ENCODE results near the gene DDX54. TPM values are rescaled to one million over a fixed set of nuclear protein-coding genes. Genes with fewer than 3 reads are reported as not detected.
"Not testable (repeated sequence)": the region's sequence is repeated elsewhere in the genome, so short reads cannot be mapped to it uniquely, and the experiment has no call there.

DDX54 gene
- polyA plus RNA-seq, 3 donors, result 7.9 to 32.2 (median 13.6) TPM

DNA sequence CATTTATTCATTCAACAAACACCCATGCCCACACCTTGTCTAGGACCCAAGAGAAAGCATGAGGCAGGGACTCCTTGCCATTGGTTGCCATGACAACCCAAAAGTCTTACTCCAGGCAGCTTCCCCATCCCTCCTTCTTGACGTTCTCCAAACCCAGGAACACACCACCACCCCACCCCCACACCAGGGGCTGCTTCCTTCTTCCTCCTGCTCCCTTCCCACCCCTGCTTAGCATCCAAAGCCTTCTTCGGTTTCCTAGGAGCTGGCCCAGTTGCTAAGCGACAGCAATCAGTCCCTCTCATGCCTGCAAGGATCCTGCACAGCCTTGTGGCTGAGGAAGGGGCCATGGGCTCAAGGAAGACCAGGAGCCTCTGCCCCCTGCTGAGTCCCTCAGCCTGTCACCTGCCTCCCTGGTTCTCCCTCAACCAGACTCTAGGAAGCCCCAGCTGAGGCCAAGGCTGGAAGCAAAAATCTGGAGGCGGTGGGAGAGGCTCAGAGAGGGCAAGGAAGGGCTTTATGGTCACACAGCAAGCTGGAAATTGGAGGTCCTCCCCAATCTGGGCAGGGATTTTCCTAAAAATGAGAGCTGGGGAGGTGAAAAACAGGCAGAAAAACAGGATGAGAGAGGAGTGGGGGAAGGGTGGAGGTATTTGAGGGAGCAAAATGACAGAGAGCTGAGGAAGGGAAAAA, 65.2 kb downstream of the DDX54 start:
- no peaks in the 10 kb centered on the region for H3K4me1 ChIP-seq (ENCODE audit: control insufficient read depth in 1 of 2, insufficient read depth in 2 of 2, low read length in 2 of 2)
- no peak overlapping the region for H3K4me3 Mint-ChIP-seq
- no peak overlapping the region for H2AFZ ChIP-seq (ENCODE audit: insufficient read depth, low read depth, low read length, poor library complexity, severe bottlenecking)
- no peaks in the 10 kb centered on the region for H3K9me3 ChIP-seq (replicated peaks in 1 of 2; ENCODE audit: control insufficient read depth in 1 of 2, insufficient read depth in 1 of 2, low read length in 2 of 2)
- intact Hi-C loops (cut with micrococcal nuclease), result no loop called here
- peaks cover 0 to 7% of the 10 kb centered on the region in 2 donors for H3K27me3 ChIP-seq (ENCODE audit: control insufficient read depth in 2 of 2, insufficient read depth in 2 of 2, low read length in 2 of 2)
- H3K4me3 ChIP-seq (replicated peaks in 1 of 3; ENCODE audit: low read depth in 2 of 3, low read length in 3 of 3), result no peak overlapping the region
- H3K27ac Mint-ChIP-seq, result peak overlapping the region in 2 of 7 donors; percentile 40 to 70
- H3K9ac ChIP-seq (ENCODE audit: insufficient read depth, low read length, poor library complexity, severe bottlenecking), result no peak overlapping the region
- no peaks in the 10 kb centered on the region for H4K20me1 ChIP-seq (ENCODE audit: insufficient read depth, low read length)
- H3K36me3 ChIP-seq (replicated peaks in 1 of 2; ENCODE audit: control insufficient read depth in 1 of 2, insufficient read depth in 2 of 2, low read length in 2 of 2), result no peaks in the 10 kb centered on the region
- H3K79me2 ChIP-seq (ENCODE audit: insufficient read depth, low read length), result no peaks in the 10 kb centered on the region
- no peak overlapping the region for H3K27ac ChIP-seq (ENCODE audit: low read depth in 1 of 2, low read length in 2 of 2)
- TF ChIP-seq, protein P1, sequence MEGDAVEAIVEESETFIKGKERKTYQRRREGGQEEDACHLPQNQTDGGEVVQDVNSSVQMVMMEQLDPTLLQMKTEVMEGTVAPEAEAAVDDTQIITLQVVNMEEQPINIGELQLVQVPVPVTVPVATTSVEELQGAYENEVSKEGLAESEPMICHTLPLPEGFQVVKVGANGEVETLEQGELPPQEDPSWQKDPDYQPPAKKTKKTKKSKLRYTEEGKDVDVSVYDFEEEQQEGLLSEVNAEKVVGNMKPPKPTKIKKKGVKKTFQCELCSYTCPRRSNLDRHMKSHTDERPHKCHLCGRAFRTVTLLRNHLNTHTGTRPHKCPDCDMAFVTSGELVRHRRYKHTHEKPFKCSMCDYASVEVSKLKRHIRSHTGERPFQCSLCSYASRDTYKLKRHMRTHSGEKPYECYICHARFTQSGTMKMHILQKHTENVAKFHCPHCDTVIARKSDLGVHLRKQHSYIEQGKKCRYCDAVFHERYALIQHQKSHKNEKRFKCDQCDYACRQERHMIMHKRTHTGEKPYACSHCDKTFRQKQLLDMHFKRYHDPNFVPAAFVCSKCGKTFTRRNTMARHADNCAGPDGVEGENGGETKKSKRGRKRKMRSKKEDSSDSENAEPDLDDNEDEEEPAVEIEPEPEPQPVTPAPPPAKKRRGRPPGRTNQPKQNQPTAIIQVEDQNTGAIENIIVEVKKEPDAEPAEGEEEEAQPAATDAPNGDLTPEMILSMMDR (IDR thresholded peaks at IDR 0.05), result no peak
- DNase-seq, result no peak
- no peaks in the 10 kb centered on the region for H3K4me1 Mint-ChIP-seq
- H3K4me2 ChIP-seq (replicated peaks; ENCODE audit: extremely low read depth, low read length, poor library complexity, severe bottlenecking), result no peak overlapping the region
- H3K9me3 Mint-ChIP-seq, result peaks cover 0 to 16% (median 12%) of the 10 kb centered on the region in 7 donors
- peaks cover 3 to 11% (median 8%) of the 10 kb centered on the region in 3 donors for H3K27me3 Mint-ChIP-seq (ENCODE audit: low read depth in 3 of 3)
- H3K36me3 Mint-ChIP-seq, result no peaks in the 10 kb centered on the region
- WGBS (ENCODE audit: insufficient coverage), result 52% methylated on average over 4 of the region's 4 CpGs

DNA sequence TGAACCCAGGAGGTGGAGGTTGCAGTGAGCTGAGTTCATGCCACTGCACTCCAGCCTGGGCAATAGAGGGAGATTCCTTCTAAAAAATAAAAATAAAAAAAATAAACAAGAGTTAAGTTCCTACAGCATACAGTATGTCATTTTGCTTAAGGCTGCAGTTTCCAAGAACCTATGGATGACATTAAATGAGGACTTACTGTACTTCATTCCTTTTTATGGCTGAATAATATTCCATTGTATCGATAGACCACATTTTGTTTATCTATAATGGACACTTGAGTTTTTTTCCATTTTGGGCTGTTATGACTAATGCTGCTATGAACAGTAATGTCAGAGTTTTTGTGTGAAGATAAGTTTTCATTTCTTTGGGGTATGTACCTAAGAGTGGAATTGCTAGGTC, 67.1 kb downstream of the DDX54 start:
- peaks cover 0 to 8% (median 7%) of the 10 kb centered on the region in 7 donors for H3K9me3 Mint-ChIP-seq
- no peaks in the 10 kb centered on the region for H3K9me3 ChIP-seq (replicated peaks in 1 of 2; ENCODE audit: control insufficient read depth in 1 of 2, insufficient read depth in 1 of 2, low read length in 2 of 2)

DNA sequence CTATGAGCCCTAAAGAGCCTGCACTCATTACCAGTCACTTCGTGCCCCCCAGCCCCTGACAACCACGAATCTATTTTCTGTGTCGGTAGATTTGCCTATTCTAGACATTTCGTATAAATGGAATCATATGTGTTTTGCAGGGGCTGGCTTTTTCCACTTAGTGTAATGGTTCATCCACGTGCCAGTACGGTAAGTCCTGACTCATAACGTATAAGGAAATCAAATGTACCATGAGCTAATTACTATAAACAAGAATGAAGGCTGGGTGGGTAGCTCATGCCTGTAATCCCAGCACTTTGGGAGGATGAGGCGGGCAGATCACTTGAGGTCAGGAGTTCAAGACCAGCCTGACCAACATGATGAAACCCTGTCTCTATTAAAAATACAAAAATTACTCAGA, 67.6 kb downstream of the DDX54 start:
- H3K4me2 ChIP-seq (replicated peaks; ENCODE audit: extremely low read depth, low read length, poor library complexity, severe bottlenecking); H3K9me3 Mint-ChIP-seq; H3K79me2 ChIP-seq (ENCODE audit: insufficient read depth, low read length); H3K4me3 ChIP-seq (replicated peaks in 1 of 3; ENCODE audit: low read depth in 2 of 3, low read length in 3 of 3); H3K9me3 ChIP-seq (replicated peaks in 1 of 2; ENCODE audit: control insufficient read depth in 1 of 2, insufficient read depth in 1 of 2, low read length in 2 of 2); H3K4me3 Mint-ChIP-seq; intact Hi-C loops (cut with micrococcal nuclease); H3K9ac ChIP-seq (ENCODE audit: insufficient read depth, low read length, poor library complexity, severe bottlenecking); H3K36me3 Mint-ChIP-seq; H3K4me1 ChIP-seq (ENCODE audit: control insufficient read depth in 1 of 2, insufficient read depth in 2 of 2, low read length in 2 of 2); H3K36me3 ChIP-seq (replicated peaks in 1 of 2; ENCODE audit: control insufficient read depth in 1 of 2, insufficient read depth in 2 of 2, low read length in 2 of 2); DNase-seq; H3K27me3 ChIP-seq (ENCODE audit: control insufficient read depth in 2 of 2, insufficient read depth in 2 of 2, low read length in 2 of 2); H3K27ac ChIP-seq (ENCODE audit: low read depth in 1 of 2, low read length in 2 of 2); H2AFZ ChIP-seq (ENCODE audit: insufficient read depth, low read depth, low read length, poor library complexity, severe bottlenecking); H4K20me1 ChIP-seq (ENCODE audit: insufficient read depth, low read length); H3K4me1 Mint-ChIP-seq: not testable (repeated sequence)
- WGBS (ENCODE audit: insufficient coverage), result 96% methylated on average over 3 of the region's 8 CpGs
- H3K27me3 Mint-ChIP-seq (ENCODE audit: low read depth in 3 of 3), result peaks cover 3 to 11% (median 7%) of the 10 kb centered on the region in 3 donors
- peak overlapping the region in 1 of 7 donors; percentile 40 for H3K27ac Mint-ChIP-seq

More for the DNA sequence above, 67.1 kb downstream of the DDX54 start:
- no peak overlapping the region for H3K9ac ChIP-seq (ENCODE audit: insufficient read depth, low read length, poor library complexity, severe bottlenecking)
- H3K4me3 ChIP-seq (replicated peaks in 1 of 3; ENCODE audit: low read depth in 2 of 3, low read length in 3 of 3), result no peak overlapping the region
- intact Hi-C loops (cut with micrococcal nuclease), result no loop called here
- no peak overlapping the region for H3K4me2 ChIP-seq (replicated peaks; ENCODE audit: extremely low read depth, low read length, poor library complexity, severe bottlenecking)
- H2AFZ ChIP-seq (ENCODE audit: insufficient read depth, low read depth, low read length, poor library complexity, severe bottlenecking), result no peak overlapping the region
- no CpG with 5 or more reads among the region's 1 CpG for WGBS (ENCODE audit: insufficient coverage)
- Mint-ChIP-seq H3K4me1 (no peaks in the 10 kb centered on the region), H3K36me3 (no peaks in the 10 kb centered on the region), H3K27me3 (ENCODE audit: low read depth in 3 of 3) (peaks cover 3 to 13% (median 5%) of the 10 kb centered on the region in 3 donors), H3K27ac (peak overlapping the region in 1 of 7 donors; percentile 40), H3K4me3 (no peak overlapping the region)
- peaks cover 0 to 6% of the 10 kb centered on the region in 2 donors for H3K27me3 ChIP-seq (ENCODE audit: control insufficient read depth in 2 of 2, insufficient read depth in 2 of 2, low read length in 2 of 2)
- TF ChIP-seq, protein P1 (IDR thresholded peaks at IDR 0.05), result no peak
- no peaks in the 10 kb centered on the region for H4K20me1 ChIP-seq (ENCODE audit: insufficient read depth, low read length)
- H3K27ac ChIP-seq (ENCODE audit: low read depth in 1 of 2, low read length in 2 of 2), result no peak overlapping the region
- H3K4me1 ChIP-seq (ENCODE audit: control insufficient read depth in 1 of 2, insufficient read depth in 2 of 2, low read length in 2 of 2), result no peaks in the 10 kb centered on the region
- no peak for DNase-seq
- H3K79me2 ChIP-seq (ENCODE audit: insufficient read depth, low read length), result no peaks in the 10 kb centered on the region
- H3K36me3 ChIP-seq (replicated peaks in 1 of 2; ENCODE audit: control insufficient read depth in 1 of 2, insufficient read depth in 2 of 2, low read length in 2 of 2), result no peaks in the 10 kb centered on the region
